ENCODE data around the gene LTBP2. TPM values are rescaled to one million over a fixed set of nuclear protein-coding genes. Genes with fewer than 3 reads are reported as not detected.
A peak's percentile ranks its signal among the peaks of the same experiment; 100 is the strongest.

Gene LTBP2
- total and polyA plus RNA-seq, 8 donors: 2.9 to 36.2 (median 7.9) TPM

DNA sequence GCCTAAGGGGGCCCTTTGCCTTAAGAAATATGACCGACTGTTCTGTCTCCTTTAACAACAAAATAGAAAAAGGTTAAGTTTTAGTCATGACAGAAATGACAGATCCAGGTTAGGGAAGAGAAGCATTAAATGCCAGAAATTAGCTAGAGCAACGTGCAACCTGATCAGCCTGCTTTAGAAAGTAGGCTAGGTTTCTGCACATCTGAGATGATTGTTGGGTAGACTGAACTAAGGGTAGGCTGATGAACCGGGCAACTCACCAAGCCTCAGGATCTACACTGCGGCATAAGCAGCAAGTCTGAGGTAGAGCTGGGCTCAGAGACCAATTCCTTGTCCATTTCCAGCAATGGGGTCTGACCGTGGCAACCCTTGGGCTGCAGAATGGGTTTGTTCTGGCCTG, 148.3 kb downstream of the LTBP2 start:
- no peak for TF ChIP-seq POLR2A (IDR thresholded peaks at IDR 0.05)
- Histone ChIP-seq H3K9me3 (no peaks in the 10 kb centered on the region), H3K36me3 (peaks cover 0 to under 1% (median 0%) of the 10 kb centered on the region in 4 donors), H3K4me1 (no peaks in the 10 kb centered on the region), H3K27me3 (peaks cover 0 to 3% (median 0%) of the 10 kb centered on the region in 3 donors), H3K4me3 (no peak overlapping the region), H3K27ac (no peak overlapping the region)
- no peak for DNase-seq
- 80 to 88% (median 83%) methylated on average over 5 of the region's 5 CpGs for WGBS, 5 donors
- intact Hi-C loops (cut with DNase I; ENCODE audit: low total_unique reads): no loop called here

DNA sequence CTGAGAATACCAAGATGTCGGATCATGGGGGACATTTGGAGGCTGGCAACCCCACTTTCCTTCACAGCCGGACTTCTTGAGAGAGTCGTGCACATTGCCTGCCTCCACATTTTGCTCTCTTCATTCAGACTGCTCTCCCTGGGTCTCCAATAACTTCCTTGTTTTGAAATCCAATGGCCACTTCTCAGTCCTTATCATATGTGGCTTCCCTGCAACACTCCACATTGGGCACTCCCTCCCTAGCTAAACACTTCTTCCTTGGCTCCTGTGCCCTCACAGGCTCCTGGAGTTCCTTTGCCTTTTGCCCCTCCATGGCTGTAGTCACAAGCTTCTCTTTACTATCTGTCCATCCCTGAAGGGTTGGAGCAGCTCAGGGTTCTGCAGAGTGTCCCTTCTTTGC, 149.0 kb downstream of the LTBP2 start:
- TF ChIP-seq, protein P1, sequence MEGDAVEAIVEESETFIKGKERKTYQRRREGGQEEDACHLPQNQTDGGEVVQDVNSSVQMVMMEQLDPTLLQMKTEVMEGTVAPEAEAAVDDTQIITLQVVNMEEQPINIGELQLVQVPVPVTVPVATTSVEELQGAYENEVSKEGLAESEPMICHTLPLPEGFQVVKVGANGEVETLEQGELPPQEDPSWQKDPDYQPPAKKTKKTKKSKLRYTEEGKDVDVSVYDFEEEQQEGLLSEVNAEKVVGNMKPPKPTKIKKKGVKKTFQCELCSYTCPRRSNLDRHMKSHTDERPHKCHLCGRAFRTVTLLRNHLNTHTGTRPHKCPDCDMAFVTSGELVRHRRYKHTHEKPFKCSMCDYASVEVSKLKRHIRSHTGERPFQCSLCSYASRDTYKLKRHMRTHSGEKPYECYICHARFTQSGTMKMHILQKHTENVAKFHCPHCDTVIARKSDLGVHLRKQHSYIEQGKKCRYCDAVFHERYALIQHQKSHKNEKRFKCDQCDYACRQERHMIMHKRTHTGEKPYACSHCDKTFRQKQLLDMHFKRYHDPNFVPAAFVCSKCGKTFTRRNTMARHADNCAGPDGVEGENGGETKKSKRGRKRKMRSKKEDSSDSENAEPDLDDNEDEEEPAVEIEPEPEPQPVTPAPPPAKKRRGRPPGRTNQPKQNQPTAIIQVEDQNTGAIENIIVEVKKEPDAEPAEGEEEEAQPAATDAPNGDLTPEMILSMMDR (IDR thresholded peaks at IDR 0.05): no peak
- TF ChIP-seq EP300 (IDR thresholded peaks at IDR 0.05) (no peak), POLR2AphosphoS5 (IDR thresholded peaks at IDR 0.05) (no peak), POLR2A (IDR thresholded peaks at IDR 0.05) (no peak)
- Histone ChIP-seq H3K4me3 (no peak overlapping the region), H3K9me3 (no peaks in the 10 kb centered on the region), H3K27ac (no peak overlapping the region), H3K27me3 (peaks cover 0 to 4% (median 0%) of the 10 kb centered on the region in 3 donors), H3K4me1 (no peaks in the 10 kb centered on the region), H3K36me3 (no peaks in the 10 kb centered on the region)
- 89 to 91% (median 90%) methylated on average over 3 of the region's 3 CpGs for WGBS, 5 donors
- DNase-seq: no peak
- intact Hi-C loops (cut with DNase I; ENCODE audit: low total_unique reads): no loop called here

DNA sequence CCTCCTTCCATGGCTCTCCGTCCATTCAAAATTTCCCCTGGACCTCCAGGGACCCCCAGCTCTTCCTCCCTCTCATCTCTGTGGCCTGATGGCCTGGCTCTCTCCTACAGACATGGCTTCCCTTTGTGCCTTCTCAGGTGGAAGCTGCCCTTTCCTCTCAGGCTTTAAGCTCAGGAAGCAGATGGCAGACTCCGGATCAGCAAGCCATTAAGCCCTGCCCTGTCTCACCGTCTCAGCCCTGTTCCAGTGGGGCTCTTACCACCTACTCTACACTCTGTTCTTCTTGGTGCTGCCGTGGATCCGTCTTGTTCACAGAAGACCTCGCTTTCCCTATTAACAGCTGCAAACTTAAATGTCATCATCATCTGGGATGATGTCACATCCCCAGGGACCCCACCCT, 152.1 kb downstream of the LTBP2 start:
- no peaks in the 10 kb centered on the region for H3K9me3 ChIP-seq
- no peaks in the 10 kb centered on the region for H3K4me1 ChIP-seq
- TF ChIP-seq POLR2A (IDR thresholded peaks at IDR 0.05): no peak
- TF ChIP-seq, protein P1 (IDR thresholded peaks at IDR 0.05): no peak
- no peak overlapping the region for H3K27ac ChIP-seq
- H3K36me3 ChIP-seq: no peaks in the 10 kb centered on the region
- H3K27me3 ChIP-seq: peaks cover 0 to 12% (median 0%) of the 10 kb centered on the region in 3 donors
- no peak overlapping the region for H3K4me3 ChIP-seq
- DNase-seq: no peak
- intact Hi-C loops (cut with DNase I; ENCODE audit: low total_unique reads): no loop called here
- 74 to 89% (median 87%) methylated on average over 6 of the region's 6 CpGs for WGBS, 5 donors

DNA sequence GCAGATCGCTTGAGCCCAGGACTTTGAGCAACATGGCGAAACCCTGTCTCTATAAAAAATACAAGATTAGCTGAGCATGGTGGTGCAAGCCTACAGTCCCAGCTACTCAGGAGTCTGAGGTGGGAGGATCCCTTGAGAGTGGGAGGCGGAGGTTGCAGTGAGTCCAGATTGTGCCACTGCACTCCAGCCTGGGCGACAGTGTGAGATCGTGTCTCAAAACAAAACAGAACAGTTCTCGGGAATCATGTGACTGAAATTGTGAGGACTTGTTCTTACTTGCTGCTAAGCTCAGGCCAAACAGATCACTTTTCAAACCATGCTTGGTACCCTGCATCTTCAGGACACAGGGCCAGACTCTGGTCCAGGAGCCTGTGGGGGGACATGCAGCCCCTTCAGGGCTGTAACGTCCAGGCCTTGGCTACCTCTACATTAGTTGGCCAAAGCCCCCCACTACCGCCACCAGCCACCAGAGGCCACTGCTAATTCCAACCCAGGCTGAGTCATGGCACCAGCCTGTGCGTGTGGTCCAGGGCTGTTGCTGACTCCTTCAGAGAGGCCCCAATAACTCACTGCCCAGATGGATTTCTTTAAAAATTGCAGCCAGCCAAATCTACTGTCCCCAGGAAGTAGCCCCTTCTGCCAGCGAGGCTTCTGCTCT, 152.6 kb downstream of the LTBP2 start:
- no peak overlapping the region for H3K27ac ChIP-seq
- peak in 1 of 2 donors; percentile 46 for DNase-seq
- WGBS, 5 donors: 70 to 73% (median 71%) methylated on average over 10 of the region's 10 CpGs
- TF ChIP-seq, protein P1 (IDR thresholded peaks at IDR 0.05): peak in 3 of 7 experiments; percentile 32 to 46 (median 38)
- no peak for TF ChIP-seq POLR2A (IDR thresholded peaks at IDR 0.05)
- peaks cover 0 to 12% (median 0%) of the 10 kb centered on the region in 3 donors for H3K27me3 ChIP-seq
- intact Hi-C loops (cut with DNase I; ENCODE audit: low total_unique reads): no loop called here
- H3K9me3 ChIP-seq: peaks cover 0 to under 1% (median 0%) of the 10 kb centered on the region in 4 donors
- no peak overlapping the region for H3K4me3 ChIP-seq
- no peaks in the 10 kb centered on the region for H3K36me3 ChIP-seq
- no peaks in the 10 kb centered on the region for H3K4me1 ChIP-seq

DNA sequence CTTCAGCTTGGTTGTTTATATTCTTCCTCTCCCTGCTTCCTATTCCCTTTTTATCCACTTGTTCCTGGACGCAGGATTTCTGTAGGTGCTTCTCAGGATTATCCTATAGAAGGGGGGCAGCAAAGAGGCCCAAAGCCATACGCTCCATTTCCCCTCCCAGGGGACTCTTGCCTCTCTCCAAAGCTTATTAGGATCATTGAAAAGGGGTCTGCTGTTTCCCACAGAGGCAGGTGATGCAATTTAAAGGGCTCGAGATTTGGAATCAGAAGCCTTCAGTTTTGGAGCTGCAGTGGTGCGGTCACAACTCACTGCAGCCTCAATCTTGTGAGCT, 154.5 kb downstream of the LTBP2 start:
- DNase-seq: no peak
- Histone ChIP-seq H3K9me3 (peaks cover 0 to 4% (median 0%) of the 10 kb centered on the region in 4 donors), H3K27me3 (peaks cover 0 to 12% (median 0%) of the 10 kb centered on the region in 3 donors), H3K27ac (no peak overlapping the region), H3K4me1 (no peaks in the 10 kb centered on the region), H3K4me3 (no peak overlapping the region), H3K36me3 (no peaks in the 10 kb centered on the region)
- WGBS, 5 donors: 70 to 81% (median 72%) methylated on average over 4 of the region's 4 CpGs
- TF ChIP-seq POLR2A (IDR thresholded peaks at IDR 0.05) (no peak), POLR2AphosphoS5 (IDR thresholded peaks at IDR 0.05) (no peak)
- TF ChIP-seq, protein P1 (IDR thresholded peaks at IDR 0.05): no peak
- intact Hi-C loops (cut with DNase I; ENCODE audit: low total_unique reads): no loop called here

Measured in stomach (tissue), 9 donors.